ENCODE data around the gene SYT12.

The SYT12 gene

GRCh38 chr11:67056267-67057204 is 33.6 kb downstream of the SYT12 start, which contains the start of gene RHOD:
Gene RHOD (plus strand): TSS chr11:67056847. CDS start chr11:67056903, 56 bp downstream.
- Histone ChIP-seq H3K9me3 (ENCODE audit: insufficient read depth, low read length) (no peaks in the 10 kb centered on the region), H3K27me3 (ENCODE audit: low read depth, low read length) (no peaks in the 10 kb centered on the region), H3K4me3 (ENCODE audit: low read length) (peak within 1 kb of the TSS; percentile 80), H3K9ac (ENCODE audit: low read length) (peak within 1 kb of the TSS; percentile 66), H3K79me2 (ENCODE audit: low read length) (no peaks in the 10 kb centered on the region), H3K36me3 (replicated peaks; ENCODE audit: low read depth, low read length) (peaks cover 5% of the 10 kb centered on the region), H2AFZ (ENCODE audit: low read depth, low read length) (peak within 1 kb of the TSS; percentile 37; the same call in 1 of the 2 replicates), H3K27ac (ENCODE audit: low read length) (0 out of 2 replicates have a peak within 1 kb of the TSS, but pooled peaks have one; percentile 19), H4K20me1 (ENCODE audit: insufficient read depth, low read length) (peaks cover 11% of the 10 kb centered on the region), H3K4me1 (ENCODE audit: low read length) (peaks cover 45% of the 10 kb centered on the region), H3K4me2 (ENCODE audit: low read length) (peak within 1 kb of the TSS; percentile 93)
- TF ChIP-seq EZH2phosphoT487 (IDR thresholded peaks at IDR 0.05; ENCODE audit: low read depth), result no peak
- TF ChIP-seq, protein P1, sequence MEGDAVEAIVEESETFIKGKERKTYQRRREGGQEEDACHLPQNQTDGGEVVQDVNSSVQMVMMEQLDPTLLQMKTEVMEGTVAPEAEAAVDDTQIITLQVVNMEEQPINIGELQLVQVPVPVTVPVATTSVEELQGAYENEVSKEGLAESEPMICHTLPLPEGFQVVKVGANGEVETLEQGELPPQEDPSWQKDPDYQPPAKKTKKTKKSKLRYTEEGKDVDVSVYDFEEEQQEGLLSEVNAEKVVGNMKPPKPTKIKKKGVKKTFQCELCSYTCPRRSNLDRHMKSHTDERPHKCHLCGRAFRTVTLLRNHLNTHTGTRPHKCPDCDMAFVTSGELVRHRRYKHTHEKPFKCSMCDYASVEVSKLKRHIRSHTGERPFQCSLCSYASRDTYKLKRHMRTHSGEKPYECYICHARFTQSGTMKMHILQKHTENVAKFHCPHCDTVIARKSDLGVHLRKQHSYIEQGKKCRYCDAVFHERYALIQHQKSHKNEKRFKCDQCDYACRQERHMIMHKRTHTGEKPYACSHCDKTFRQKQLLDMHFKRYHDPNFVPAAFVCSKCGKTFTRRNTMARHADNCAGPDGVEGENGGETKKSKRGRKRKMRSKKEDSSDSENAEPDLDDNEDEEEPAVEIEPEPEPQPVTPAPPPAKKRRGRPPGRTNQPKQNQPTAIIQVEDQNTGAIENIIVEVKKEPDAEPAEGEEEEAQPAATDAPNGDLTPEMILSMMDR (IDR thresholded peaks at IDR 0.05; ENCODE audit: low read depth, low read length), result no peak

DNA sequence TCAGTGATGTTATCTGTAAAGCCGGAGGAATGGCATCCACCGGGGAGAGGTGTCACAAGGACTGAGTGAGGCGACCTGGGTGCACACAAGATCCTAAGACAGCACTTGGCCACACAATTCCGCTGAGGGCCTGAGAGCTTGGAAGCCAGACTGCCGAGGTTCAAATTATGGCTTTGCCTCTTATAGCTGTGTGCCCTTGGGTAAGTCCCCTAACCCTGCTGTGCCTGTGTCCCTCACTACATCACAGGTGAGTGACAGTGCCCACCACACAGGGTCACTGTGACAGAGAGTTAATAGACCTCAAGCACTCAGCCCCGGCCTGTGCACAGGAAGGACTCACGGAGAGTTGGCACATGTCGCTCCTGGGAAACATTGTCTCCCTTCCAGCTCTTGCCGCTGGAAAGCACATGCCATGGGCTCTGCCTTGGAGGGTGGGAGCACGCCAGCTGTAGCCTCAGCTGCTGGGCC is 34.3 kb downstream of the SYT12 start:
- Histone ChIP-seq H3K4me3 (ENCODE audit: low read length) (peak overlapping the region; percentile 80), H3K4me1 (ENCODE audit: low read length) (peaks cover 45% of the 10 kb centered on the region), H4K20me1 (ENCODE audit: insufficient read depth, low read length) (peaks cover 6% of the 10 kb centered on the region; the same call in 1 of the 2 replicates), H3K4me2 (ENCODE audit: low read length) (peak overlapping the region; percentile 93), H3K36me3 (replicated peaks; ENCODE audit: low read depth, low read length) (peaks cover 3% of the 10 kb centered on the region), H3K9ac (ENCODE audit: low read length) (peak overlapping the region; percentile 66), H3K9me3 (ENCODE audit: insufficient read depth, low read length) (no peaks in the 10 kb centered on the region), H2AFZ (ENCODE audit: low read depth, low read length) (peak overlapping the region; percentile 12; the same call in 1 of the 2 replicates), H3K79me2 (ENCODE audit: low read length) (no peaks in the 10 kb centered on the region), H3K27ac (ENCODE audit: low read length) (no peak overlapping the region), H3K27me3 (ENCODE audit: low read depth, low read length) (no peaks in the 10 kb centered on the region)
- TF ChIP-seq, protein P1 (IDR thresholded peaks at IDR 0.05; ENCODE audit: low read depth, low read length), result no peak
- no peak for TF ChIP-seq EZH2phosphoT487 (IDR thresholded peaks at IDR 0.05; ENCODE audit: low read depth)

DNA sequence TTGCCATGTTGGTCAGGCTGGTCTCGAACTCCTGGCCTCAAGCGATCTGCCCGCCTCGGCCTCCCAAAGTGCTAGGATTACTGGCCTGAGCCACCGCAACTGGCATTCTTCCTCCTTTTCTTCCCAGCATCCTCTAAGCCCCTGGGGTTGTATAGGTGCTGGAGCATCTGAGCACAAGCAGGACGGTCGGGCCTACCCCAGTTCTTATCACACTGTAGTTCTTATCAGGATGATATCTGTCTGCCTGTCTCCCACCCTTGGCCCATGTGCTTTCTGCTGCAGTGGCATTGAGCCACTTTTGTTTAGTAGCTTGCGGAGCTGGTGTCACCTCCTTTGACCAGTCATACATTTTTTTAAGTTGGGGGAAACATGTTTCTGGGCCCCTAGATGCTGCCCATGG is 35.6 kb downstream of the SYT12 start:
- no peak for TF ChIP-seq EZH2phosphoT487 (IDR thresholded peaks at IDR 0.05; ENCODE audit: low read depth)
- TF ChIP-seq, protein P1 (IDR thresholded peaks at IDR 0.05; ENCODE audit: low read depth, low read length), result no peak
- no peak overlapping the region for H3K4me2 ChIP-seq (ENCODE audit: low read length)
- H3K4me1 ChIP-seq (ENCODE audit: low read length), result peaks cover 34% of the 10 kb centered on the region

DNA sequence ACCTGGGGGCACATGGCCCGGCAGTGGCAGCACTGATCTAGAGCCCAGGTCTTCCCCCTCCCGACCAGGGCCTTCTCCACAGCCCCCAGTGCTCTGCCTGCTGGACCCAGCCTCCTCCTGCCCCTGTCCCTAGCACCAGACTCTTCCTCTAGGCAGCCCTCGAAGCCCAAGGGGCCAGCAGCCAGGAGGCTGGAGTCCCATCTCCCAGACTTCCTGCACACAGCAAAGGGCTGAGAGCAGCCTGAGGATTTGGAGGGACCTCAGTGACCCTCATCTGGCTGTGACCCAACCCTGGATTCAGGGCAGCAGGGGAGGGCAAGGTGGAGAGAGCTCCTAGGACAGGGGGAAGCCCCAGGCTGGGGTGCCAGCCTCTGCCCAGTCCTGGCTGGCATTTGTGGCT is 36.7 kb downstream of the SYT12 start:
- H3K9ac ChIP-seq (ENCODE audit: low read length), result no peak overlapping the region
- no peaks in the 10 kb centered on the region for H3K27me3 ChIP-seq (ENCODE audit: low read depth, low read length)
- no peaks in the 10 kb centered on the region for H3K79me2 ChIP-seq (ENCODE audit: low read length)
- H3K27ac ChIP-seq (ENCODE audit: low read length), result no peak overlapping the region
- no peak overlapping the region for H2AFZ ChIP-seq (ENCODE audit: low read depth, low read length)
- TF ChIP-seq EZH2phosphoT487 (IDR thresholded peaks at IDR 0.05; ENCODE audit: low read depth), result no peak
- TF ChIP-seq, protein P1 (IDR thresholded peaks at IDR 0.05; ENCODE audit: low read depth, low read length), result no peak
- H3K4me1 ChIP-seq (ENCODE audit: low read length), result peaks cover 23% of the 10 kb centered on the region
- no peaks in the 10 kb centered on the region for H4K20me1 ChIP-seq (ENCODE audit: insufficient read depth, low read length)
- no peak overlapping the region for H3K4me3 ChIP-seq (ENCODE audit: low read length)
- peaks cover 3% of the 10 kb centered on the region for H3K36me3 ChIP-seq (replicated peaks; ENCODE audit: low read depth, low read length)
- no peaks in the 10 kb centered on the region for H3K9me3 ChIP-seq (ENCODE audit: insufficient read depth, low read length)
- no peak overlapping the region for H3K4me2 ChIP-seq (ENCODE audit: low read length)

More for the DNA sequence above, 35.6 kb downstream of the SYT12 start:
- no peaks in the 10 kb centered on the region for H3K79me2 ChIP-seq (ENCODE audit: low read length)
- peaks cover 3% of the 10 kb centered on the region for H3K36me3 ChIP-seq (replicated peaks; ENCODE audit: low read depth, low read length)
- H3K9ac ChIP-seq (ENCODE audit: low read length), result no peak overlapping the region
- H3K27ac ChIP-seq (ENCODE audit: low read length), result no peak overlapping the region
- no peaks in the 10 kb centered on the region for H3K9me3 ChIP-seq (ENCODE audit: insufficient read depth, low read length)
- no peak overlapping the region for H3K4me3 ChIP-seq (ENCODE audit: low read length)
- H2AFZ ChIP-seq (ENCODE audit: low read depth, low read length), result no peak overlapping the region
- H3K27me3 ChIP-seq (ENCODE audit: low read depth, low read length), result no peaks in the 10 kb centered on the region
- no peaks in the 10 kb centered on the region for H4K20me1 ChIP-seq (ENCODE audit: insufficient read depth, low read length)

Measured in OCI-LY3 (cell line).